Lung (tissue), 12 donors: ENCODE data around the gene RBPJL. TPM values are rescaled to one million over a fixed set of nuclear protein-coding genes. Genes with fewer than 3 reads are reported as not detected.

Source experiments
- ATAC-seq: fragments of 200-7000 bp; cut with Tn5 transposase; one replicate; pipeline ENCODE4 v1.9.1; 2020; ENCODE audit warnings: moderate number of reproducible peaks; ENCODE audit not compliant: insufficient read depth, low FRiP score
- DNase-seq, 3 donors: peaks; one replicate each; pipeline ENCODE4 v3.0.0-alpha.2; 2013 to 2017
- H3K27ac ChIP-seq, 2 donors: one replicate each; pipeline ENCODE4 v1.5.1; 2013; ENCODE audit warnings: mild to moderate bottlenecking in 2 of 2, moderate library complexity in 2 of 2, control low read depth in 1 of 2, inconsistent platforms in 1 of 2, low read depth in 1 of 2, low read length in 1 of 2
- H3K27me3 ChIP-seq, 3 donors: one replicate each; pipeline ENCODE4 v1.5.1; 2013; ENCODE audit warnings: low read length in 2 of 3; ENCODE audit not compliant: control insufficient read depth in 3 of 3, insufficient read depth in 3 of 3
- H3K36me3 ChIP-seq, 4 donors: one replicate each; pipeline ENCODE4 v1.5.1; 2013; ENCODE audit warnings: low read length in 4 of 4, mild to moderate bottlenecking in 1 of 4, moderate library complexity in 1 of 4; ENCODE audit not compliant: control insufficient read depth in 4 of 4, insufficient read depth in 4 of 4
- H3K4me1 ChIP-seq, 5 donors: one replicate each; pipeline ENCODE4 v1.5.1; 2013; ENCODE audit warnings: low read length in 5 of 5, mild to moderate bottlenecking in 2 of 5, moderate library complexity in 1 of 5; ENCODE audit not compliant: control insufficient read depth in 5 of 5, insufficient read depth in 5 of 5
- H3K4me3 ChIP-seq: one replicate; pipeline ENCODE4 v1.5.1; 2013; ENCODE audit warnings: mild to moderate bottlenecking, control low read depth, moderate library complexity
- H3K9ac ChIP-seq, 2 donors: one replicate each; pipeline ENCODE4 v1.5.1; 2013; ENCODE audit warnings: low read length in 2 of 2, control low read depth in 1 of 2; ENCODE audit not compliant: insufficient read depth in 1 of 2
- H3K9me3 ChIP-seq, 4 donors: one replicate each; pipeline ENCODE4 v1.5.1; 2013; ENCODE audit warnings: low read length in 3 of 4, mild to moderate bottlenecking in 1 of 4, moderate library complexity in 1 of 4; ENCODE audit not compliant: control insufficient read depth in 4 of 4, insufficient read depth in 3 of 4
- CTCF ChIP-seq: IDR thresholded peaks from 2 replicates; pipeline ENCODE4 v1.5.1; 2012; ENCODE audit warnings: mild to moderate bottlenecking; ENCODE audit errors: control extremely low read depth, extremely low read depth
- WGBS, 2 donors: extraction: QIAGEN DNeasy Blood & Tissue Kit; methylation state at CpG; one replicate each; pipeline ENCODE4 v1.1.7; 2013; 5-methylcytosine and 5-hydroxymethylcytosine counted together
- polyA plus RNA-seq, 2 donors: library from polyadenylated mRNA; stranded (reverse); fragments of 200-250 nt; gene quantifications; one replicate each; pipeline ENCODE4 v1.2.1, GENCODE V29; 2013
- total RNA-seq, 2 donors: library from RNA; depleted of rRNA in 1 of 2; stranded (reverse); fragments of >200 nt in 1 of 2; gene quantifications; one replicate each; pipeline ENCODE4 v1.2.1, GENCODE V29; 2014 to 2021
- donor health status: control.
- donor health status: control.
- donor health status: Bipolar disorder and iron deficiency.
- donor health status: healthy.
- donor health status: DM: yes; HTN: yes; CAD: no.

The RBPJL gene
- total and polyA plus RNA-seq, 4 donors, result 0.12 TPM; not detected in 3

GRCh38 chr20:45362804-45363610 lies 56.4 kb downstream of the RBPJL start, which contains the start of gene SYS1:
TSS of gene SYS1 (plus strand) at chr20:45363156. CDS start at chr20:45363532, 376 bp downstream.
- peak within 1 kb of the TSS; percentile 93 to 97 for H3K27ac ChIP-seq
- peaks cover 0 to 21% (median 8%) of the 10 kb centered on the region in 4 donors for H3K36me3 ChIP-seq
- DNase-seq (peak; percentile 99), ATAC-seq (peak; percentile 89)
- peak within 1 kb of the TSS; percentile 30 to 79 for H3K9ac ChIP-seq
- peaks cover 7 to 25% (median 22%) of the 10 kb centered on the region in 5 donors for H3K4me1 ChIP-seq
- H3K9me3 ChIP-seq, result no peaks in the 10 kb centered on the region
- H3K27me3 ChIP-seq, result no peaks in the 10 kb centered on the region
- 0 to 1% methylated on average over 55 of the region's 55 CpGs for WGBS, 2 donors
- TF ChIP-seq CTCF, result peak; percentile 88
- peak within 1 kb of the TSS; percentile 83 for H3K4me3 ChIP-seq

GRCh38 chr20:45363611-45364492 lies 57.2 kb downstream of the RBPJL start:
- no peaks in the 10 kb centered on the region for H3K27me3 ChIP-seq
- H3K4me1 ChIP-seq, result peaks cover 7 to 22% (median 17%) of the 10 kb centered on the region in 5 donors
- WGBS, 2 donors, result 22 to 28% methylated on average over 22 to 23 of the region's 23 CpGs
- no peak for ATAC-seq
- no peak for DNase-seq
- no peaks in the 10 kb centered on the region for H3K9me3 ChIP-seq
- H3K4me3 ChIP-seq, result peak overlapping the region; percentile 83
- H3K9ac ChIP-seq, result peak overlapping the region in 1 of 2 donors; percentile 79
- H3K36me3 ChIP-seq, result peaks cover 6 to 25% (median 16%) of the 10 kb centered on the region in 4 donors
- TF ChIP-seq CTCF, result no peak
- H3K27ac ChIP-seq, result peak overlapping the region; percentile 93 to 97

- H3K9ac ChIP-seq, result no peak overlapping the region
- H3K27me3 ChIP-seq, result no peaks in the 10 kb centered on the region
- TF ChIP-seq CTCF, result no peak
- ATAC-seq (no peak), DNase-seq (no peak)
- H3K4me3 ChIP-seq, result no peak overlapping the region
- peaks cover 6 to 13% (median 11%) of the 10 kb centered on the region in 5 donors for H3K4me1 ChIP-seq
- peaks cover 6 to 27% (median 16%) of the 10 kb centered on the region in 4 donors for H3K36me3 ChIP-seq
- H3K27ac ChIP-seq, result no peak overlapping the region
- no peaks in the 10 kb centered on the region for H3K9me3 ChIP-seq
- 92 to 97% methylated on average over 5 of the region's 5 CpGs for WGBS, 2 donors
Measured at GRCh38 chr20:45365444-45365970, 58.9 kb downstream of the RBPJL start.
